T-helper 1 cell treated with Interleukin-12 subunit alpha and Interleukin-12 subunit beta and Interleukin-4 antibody, amounts not matched to agents 30 ng/mL and 1 ng/mL, for 36 hours (primary cell): ENCODE results near the gene DENND5A. TPM values are rescaled to one million over a fixed set of nuclear protein-coding genes. Genes with fewer than 3 reads are reported as not detected.

ENCODE experiments used
- intact Hi-C: fragments of 100-400 bp; cut with micrococcal nuclease; formaldehyde crosslinking; loops from one replicate; pipeline ENCODE4 v1.15.1; 2024
- total RNA-seq: library from RNA; stranded (reverse); gene quantifications from 2 replicates; pipeline ENCODE4 v1.2.3, GENCODE V29; 2022

Gene DENND5A
- 36.8 and 41.8 TPM in 2 replicates for total RNA-seq

- intact Hi-C loops, result loop anchor here (1.0 to 10.0 kb wide), 4 partner anchors 55 to 1029 kb away; partner anchors contain the start of genes IPO7 and SBF2
Measured at GRCh38 chr11:9265211-9266131, at the start of gene DENND5A. Gene DENND5A, minus strand, starts transcription at chr11:9265350. Its CDS starts 281 bp downstream, at chr11:9265069.

GRCh38 chr11:9314291-9315077, 49.3 kb upstream of the DENND5A start, which contains the start of gene TMEM41B:
Gene TMEM41B, minus strand, starts transcription at chr11:9314593. Its CDS starts 152 bp downstream, at chr11:9314441.
- intact Hi-C loops, result loop anchor here (1.0 to 5.0 kb wide), 16 partner anchors 34 to 1492 kb away; partner anchors contain the start of genes ADM, EIF3F, IPO7 and RPL27A

GRCh38 chr11:9313648-9314290, 48.6 kb upstream of the DENND5A start:
- intact Hi-C loops, result loop anchor here (1.0 to 5.0 kb wide), 16 partner anchors 33 to 1493 kb away; partner anchors contain the start of genes ADM, EIF3F, IPO7 and RPL27A

GRCh38 chr11:9310485-9311090, 45.4 kb upstream of the DENND5A start:
- intact Hi-C loops, result loop anchor here (5.0 kb wide), 1 partner anchor 997 kb away; the partner anchor contains the start of gene ADM

GRCh38 chr11:9304178-9304577, 39.0 kb upstream of the DENND5A start:
- intact Hi-C loops, result no loop called here

GRCh38 chr11:9302448-9302847, 37.3 kb upstream of the DENND5A start:
- intact Hi-C loops, result no loop called here

- intact Hi-C loops, result no loop called here
Measured at GRCh38 chr11:9301720-9302119, 36.6 kb upstream of the DENND5A start.

- intact Hi-C loops, result no loop called here
Measured at GRCh38 chr11:9293646-9294045, 28.5 kb upstream of the DENND5A start.

GRCh38 chr11:9285850-9286587, 20.9 kb upstream of the DENND5A start:
- intact Hi-C loops, result no loop called here

- intact Hi-C loops, result loop anchor here (1.0 to 5.0 kb wide), 7 partner anchors 16 to 180 kb away; partner anchors contain the start of genes IPO7 and TMEM41B
Measured at GRCh38 chr11:9280655-9281301, 15.6 kb upstream of the DENND5A start.

GRCh38 chr11:9277176-9277575, 12.0 kb upstream of the DENND5A start:
- intact Hi-C loops, result no loop called here

- intact Hi-C loops, result no loop called here
Measured at GRCh38 chr11:9276571-9276970, 11.4 kb upstream of the DENND5A start.

GRCh38 chr11:9274499-9275258, 9.5 kb upstream of the DENND5A start:
- intact Hi-C loops, result no loop called here

- intact Hi-C loops, result no loop called here
Measured at GRCh38 chr11:9273376-9274336, 8.5 kb upstream of the DENND5A start.

GRCh38 chr11:9269492-9270013, 4.4 kb upstream of the DENND5A start:
- intact Hi-C loops, result loop anchor here (10.0 kb wide), 1 partner anchor 1025 kb away; the partner anchor contains the start of gene SBF2

GRCh38 chr11:9267680-9268079, 2.5 kb upstream of the DENND5A start:
- intact Hi-C loops, result loop anchor here (10.0 kb wide), 1 partner anchor 1027 kb away; the partner anchor contains the start of gene SBF2

GRCh38 chr11:9266926-9267325, 1.8 kb upstream of the DENND5A start:
- intact Hi-C loops, result loop anchor here (10.0 kb wide), 1 partner anchor 1028 kb away; the partner anchor contains the start of gene SBF2
